Measurements from ENCODE around the gene ZNF549.

The ZNF549 gene

GRCh38 chr19:57578487-57579205, 51.5 kb downstream of the ZNF549 start, which contains the start of gene ZNF416 (continued):
- no peak for TF ChIP-seq ZSCAN5A (tag by site-specific recombination; IDR thresholded peaks at IDR 0.05)
- TF ChIP-seq ZNF16 (tag by site-specific recombination; IDR thresholded peaks at IDR 0.05; ENCODE audit: low read depth) = no peak
- TF ChIP-seq PBX3 (CRISPR knock-in tag; IDR thresholded peaks at IDR 0.05) = peak; percentile 65; the same call in 1 of the 2 replicates
- no peak for TF ChIP-seq PRDM1 (tag by site-specific recombination; IDR thresholded peaks at IDR 0.05)
- TF ChIP-seq ZBTB26 (tag by site-specific recombination; optimal IDR thresholded peaks at IDR 0.05) = peak; percentile 44
- peak; percentile 100 for TF ChIP-seq ZBTB8A (tag by site-specific recombination; IDR thresholded peaks at IDR 0.05)
- no peak for TF ChIP-seq ZNF548 (tag by site-specific recombination; IDR thresholded peaks at IDR 0.05)
- no peak for TF ChIP-seq ZSCAN18 (tag by site-specific recombination; IDR thresholded peaks at IDR 0.05)
- no peak for TF ChIP-seq ZNF280C (tag by site-specific recombination; IDR thresholded peaks at IDR 0.05)
- peak; percentile 88 for TF ChIP-seq ZNF518A (tag by site-specific recombination; conservative IDR thresholded peaks at IDR 0.05; ENCODE audit: low read depth)
- TF ChIP-seq AEBP2 (tag by site-specific recombination; IDR thresholded peaks at IDR 0.05; ENCODE audit: borderline replicate concordance) = no peak
- peak; percentile 40 for TF ChIP-seq ZNF610 (tag by site-specific recombination; IDR thresholded peaks at IDR 0.05; ENCODE audit: borderline replicate concordance)
- no peak; the same call in 1 of the 2 replicates for TF ChIP-seq ZNF121 (tag by site-specific recombination; IDR thresholded peaks at IDR 0.05)
- no peak for TF ChIP-seq ZNF311 (tag by site-specific recombination; IDR thresholded peaks at IDR 0.05; ENCODE audit: borderline replicate concordance)
- no peak for TF ChIP-seq ZNF398 (tag by site-specific recombination; IDR thresholded peaks at IDR 0.05)
- no peak for TF ChIP-seq ZBTB1 (tag by site-specific recombination; IDR thresholded peaks at IDR 0.05)
- TF ChIP-seq ELK4 (IDR thresholded peaks at IDR 0.05; ENCODE audit: borderline replicate concordance, low read depth, low read length) = 0 out of 2 replicates have a peak, but pooled peaks have one; percentile 44
